HCT116 (cell line): ENCODE results near the gene PLA2G2F. TPM values are rescaled to one million over a fixed set of nuclear protein-coding genes. Genes with fewer than 3 reads are reported as not detected.

Experiments used
- ATAC-seq: fragments of 200-7000 bp; cut with Tn5 transposase; 2 replicates; pipeline ENCODE4 v1.9.1; 2020; ENCODE audit warnings: mild to moderate bottlenecking, moderate library complexity
- BruUV-seq: library from RNA; stranded (reverse); fragments of 400-500 nt; replicated peaks from 2 replicates; lab custom pipeline; 2021; lab: Mats Ljungman, UMichigan
- CTCF ChIA-PET: fragments of 300-600 bp; sonication (Branson Sonifier 250); formaldehyde crosslinking; loops from one replicate; lab custom pipeline; 2021; ENCODE audit warnings: antibody characterized with exemption; lab: Charles Lee
- POLR2A ChIA-PET: fragments of 300-600, 350-600 bp; sonication (Branson Sonifier 250); formaldehyde crosslinking; loops from one replicate; lab custom pipeline; 2021; ENCODE audit warnings: antibody characterized with exemption; lab: Charles Lee
- RAD21 ChIA-PET, 2 experiments: fragments of 300-600 bp; sonication (Branson Sonifier 250); formaldehyde crosslinking; loops; one replicate each; lab custom pipeline; 2023; ENCODE audit warnings: low total read pairs in 2 of 2; ENCODE audit not compliant: uncharacterized antibody in 2 of 2, unreplicated experiment in 2 of 2, low non-redundant PET in 1 of 2; lab: Charles Lee
- DNase-seq: peaks from one replicate; pipeline ENCODE4 v3.0.0-alpha.2; 2010; ENCODE audit warnings: low read depth, low spot score
- H2AFZ ChIP-seq: fragments of 200-600 bp; shearing (Covaris generic), sonication (generic); 2 replicates; pipeline ENCODE4 v1.6.1; 2017; ENCODE audit warnings: low read depth, mixed run types, mixed read lengths, antibody characterized with exemption, low read length; ENCODE audit not compliant: poor library complexity, severe bottlenecking
- H3K27ac ChIP-seq: 2 replicates; pipeline ENCODE4 v1.5.1; 2012; ENCODE audit warnings: low read depth, low read length
- H3K27me3 ChIP-seq: fragments of 200-600 bp; sonication (generic); 2 replicates; pipeline ENCODE4 v1.6.1; 2016; ENCODE audit warnings: mixed run types, low read length, mixed read lengths; ENCODE audit not compliant: insufficient read depth
- H3K36me3 ChIP-seq, 2 experiments: fragments of 200-500 bp in 1 of 2; fragments of 200-600 bp in 1 of 2; sonication (Bioruptor generic) in 1 of 2; sonication (generic) in 1 of 2; 2 replicates each; pipeline versions ENCODE4 v1.5.1 to v1.6.1; 2014 to 2016; ENCODE audit warnings: low read length in 2 of 2, inconsistent platforms in 1 of 2, mixed read lengths in 1 of 2, mixed run types in 1 of 2; ENCODE audit not compliant: insufficient read depth in 2 of 2, control insufficient read depth in 1 of 2
- H3K4me1 ChIP-seq, 2 experiments: fragments of 200-600 bp in 1 of 2; sonication (generic) in 1 of 2; 2 replicates each; pipeline versions ENCODE4 v1.5.1 to v1.6.1; 2012 to 2017; ENCODE audit warnings: low read length in 2 of 2, inconsistent platforms in 1 of 2, mild to moderate bottlenecking in 1 of 2, mixed read lengths in 1 of 2, mixed run types in 1 of 2, moderate library complexity in 1 of 2; ENCODE audit not compliant: insufficient read depth in 2 of 2, control insufficient read depth in 1 of 2
- H3K4me2 ChIP-seq: fragments of 200-600 bp; sonication (generic); 2 replicates; pipeline ENCODE4 v1.6.1; 2017; ENCODE audit warnings: mixed run types, low read length, mixed read lengths
- H3K4me3 ChIP-seq, 2 experiments: fragments of 200-600 bp in 1 of 2; sonication (generic) in 1 of 2; replicated peaks in 1 of 2; 2 replicates each; pipeline ENCODE4 v1.5.1; 2011 to 2016; ENCODE audit warnings: low read length in 2 of 2, control low read depth in 1 of 2, low read depth in 1 of 2, mild to moderate bottlenecking in 1 of 2, mixed read lengths in 1 of 2, mixed run types in 1 of 2
- H3K79me2 ChIP-seq: fragments of 200-600 bp; sonication (generic); 2 replicates; pipeline ENCODE4 v1.6.1; 2017; ENCODE audit warnings: mild to moderate bottlenecking, mixed run types, low read length, moderate library complexity, mixed read lengths; ENCODE audit not compliant: insufficient read depth
- H3K9ac ChIP-seq: fragments of 200-600 bp; sonication (generic); 2 replicates; pipeline ENCODE4 v1.6.1; 2016; ENCODE audit warnings: low read length, mixed read lengths
- H3K9me2 ChIP-seq: fragments of 200-600 bp; sonication (generic), shearing (Covaris generic); 2 replicates; pipeline ENCODE4 v1.6.1; 2017; ENCODE audit warnings: mixed run types, mild to moderate bottlenecking, moderate library complexity; ENCODE audit not compliant: insufficient read depth
- H3K9me3 ChIP-seq, 2 experiments: fragments of 200-500 bp in 1 of 2; fragments of 200-600 bp in 1 of 2; sonication (Bioruptor generic) in 1 of 2; sonication (generic) in 1 of 2; 2 replicates each; pipeline ENCODE4 v1.6.1; 2014 to 2017; ENCODE audit warnings: low read length in 2 of 2, mixed read lengths in 2 of 2, inconsistent platforms in 1 of 2, low read depth in 1 of 2, mild to moderate bottlenecking in 1 of 2, mixed run types in 1 of 2, moderate library complexity in 1 of 2; ENCODE audit not compliant: control insufficient read depth in 1 of 2, insufficient read depth in 1 of 2
- H4K20me1 ChIP-seq: fragments of 200-600 bp; sonication (generic), shearing (Covaris generic); 2 replicates; pipeline ENCODE4 v1.6.1; 2017; ENCODE audit warnings: mixed run types, mild to moderate bottlenecking, moderate library complexity; ENCODE audit not compliant: insufficient read depth
- ELF1 ChIP-seq: IDR thresholded peaks from 2 replicates; pipeline ENCODE4 v1.6.1; 2012; ENCODE audit warnings: low read depth, borderline replicate concordance
- MAX ChIP-seq: IDR thresholded peaks from 2 replicates; pipeline ENCODE4 v1.6.1; 2012
- SIN3A ChIP-seq: IDR thresholded peaks from 2 replicates; pipeline ENCODE4 v1.6.1; 2012; ENCODE audit warnings: low read depth
- TCF7L2 ChIP-seq: IDR thresholded peaks from 2 replicates; pipeline ENCODE4 v1.7.0; 2011; ENCODE audit warnings: borderline replicate concordance, inconsistent platforms; ENCODE audit not compliant: insufficient read depth, insufficient read length; ENCODE audit errors: extremely low read depth
- ZBTB33 ChIP-seq: IDR thresholded peaks from 2 replicates; pipeline ENCODE4 v1.6.1; 2011; ENCODE audit warnings: mild to moderate bottlenecking, low read length, moderate library complexity; ENCODE audit not compliant: insufficient replicate concordance; ENCODE audit errors: extremely low read depth
- intact Hi-C: fragments of 100-400 bp; cut with micrococcal nuclease; formaldehyde crosslinking; loops from 2 replicates; pipeline ENCODE4 v1.10.0; 2022
- total RNA-seq: library from RNA; stranded (reverse); gene quantifications from one replicate; pipeline ENCODE4 v1.2.1, GENCODE V29; 2021; ENCODE audit not compliant: unreplicated experiment

PLA2G2F gene
- total RNA-seq, 1 experiment from 2014 or later = 0.12 TPM

GRCh38 chr1:20178634-20179370 is 39.7 kb downstream of the PLA2G2F start:
- H2AFZ ChIP-seq = no peak overlapping the region
- H3K27ac ChIP-seq = no peak overlapping the region
- no peak overlapping the region for H3K4me2 ChIP-seq
- TF ChIP-seq TCF7L2 = no peak
- no peak for TF ChIP-seq SIN3A
- TF ChIP-seq ELF1 = no peak
- no peak for TF ChIP-seq ZBTB33
- no peak for TF ChIP-seq MAX
- TF ChIP-seq, all 23 proteins: peak for 0
- H3K9me3 ChIP-seq = no peaks in the 10 kb centered on the region
- H3K27me3 ChIP-seq = no peaks in the 10 kb centered on the region
- no peak overlapping the region for H3K9ac ChIP-seq
- no peak overlapping the region for H3K4me3 ChIP-seq
- no TSS peak for BruUV-seq
- no peaks in the 10 kb centered on the region for H3K4me1 ChIP-seq
- no peaks in the 10 kb centered on the region for H3K36me3 ChIP-seq
- ChIA-PET POLR2A (no interaction called here), RAD21 (no interaction called here), CTCF (no interaction called here)
- no peaks in the 10 kb centered on the region for H3K9me2 ChIP-seq
- no peaks in the 10 kb centered on the region for H4K20me1 ChIP-seq
- ATAC-seq (no peak), DNase-seq (no peak)
- intact Hi-C loops = no loop called here
- no peaks in the 10 kb centered on the region for H3K79me2 ChIP-seq
